Neutrophil (primary cell): ENCODE results near the gene PTPN23.

Source experiments
- H3K27ac ChIP-seq: fragments of 200-600 bp; sonication (generic); 2 replicates; pipeline ENCODE4 v1.5.1; 2016; ENCODE audit warnings: mild to moderate bottlenecking, moderate library complexity
- H3K27me3 ChIP-seq: fragments of 200-600 bp; sonication (generic); 2 replicates; pipeline ENCODE4 v1.6.0; 2016; ENCODE audit warnings: mild to moderate bottlenecking
- H3K36me3 ChIP-seq: fragments of 200-600 bp; sonication (generic); 2 replicates; pipeline ENCODE4 v1.5.1; 2017
- H3K4me1 ChIP-seq, 2 experiments: fragments of 200-600 bp in 1 of 2; sonication (generic) in 1 of 2; 1 replicate in 1 of 2; 2 replicates in 1 of 2; pipeline versions ENCODE4 v1.5.1 to v1.6.1; 2013 to 2016; ENCODE audit warnings: low read depth in 1 of 2, low read length in 1 of 2, mild to moderate bottlenecking in 1 of 2, moderate library complexity in 1 of 2; ENCODE audit not compliant: control insufficient read depth in 1 of 2, insufficient read depth in 1 of 2
- H3K4me3 ChIP-seq, 2 experiments: fragments of 200-600 bp in 1 of 2; sonication (generic) in 1 of 2; 1 replicate in 1 of 2; 2 replicates in 1 of 2; pipeline ENCODE4 v1.5.1; 2013 to 2016; ENCODE audit warnings: low read depth in 1 of 2, low read length in 1 of 2, mild to moderate bottlenecking in 1 of 2, moderate library complexity in 1 of 2
- H3K9me3 ChIP-seq: fragments of 200-600 bp; sonication (generic); 2 replicates; pipeline ENCODE4 v1.5.1; 2016
- TF ChIP-seq, protein P1 (sequence below): fragments of 200-600 bp; sonication (generic); IDR thresholded peaks from 2 replicates; pipeline ENCODE4 v1.5.1; 2016; ENCODE audit warnings: antibody characterized with exemption

The PTPN23 gene

DNA sequence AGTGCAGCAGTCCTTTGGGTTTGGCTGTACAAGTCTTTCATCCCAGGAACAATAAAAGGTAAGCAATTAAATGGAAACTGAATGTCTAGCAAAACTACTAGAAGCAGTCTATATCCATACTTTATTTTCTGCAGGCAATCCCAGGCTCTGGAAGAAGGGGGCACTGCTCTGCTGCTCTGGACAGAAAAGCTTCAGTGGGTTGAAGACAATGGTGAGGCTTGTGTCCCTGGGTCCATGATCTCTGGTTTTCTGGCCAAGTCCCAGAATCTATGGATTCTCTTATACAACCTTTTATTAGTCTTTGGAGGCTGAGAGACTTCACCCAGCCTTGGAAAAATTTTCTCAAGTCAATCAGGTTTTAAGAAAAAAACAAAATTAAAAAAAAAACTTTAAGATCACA is 59.3 kb downstream of the PTPN23 start:
- H3K36me3 ChIP-seq, result peaks cover 40% of the 10 kb centered on the region
- TF ChIP-seq, protein P1, sequence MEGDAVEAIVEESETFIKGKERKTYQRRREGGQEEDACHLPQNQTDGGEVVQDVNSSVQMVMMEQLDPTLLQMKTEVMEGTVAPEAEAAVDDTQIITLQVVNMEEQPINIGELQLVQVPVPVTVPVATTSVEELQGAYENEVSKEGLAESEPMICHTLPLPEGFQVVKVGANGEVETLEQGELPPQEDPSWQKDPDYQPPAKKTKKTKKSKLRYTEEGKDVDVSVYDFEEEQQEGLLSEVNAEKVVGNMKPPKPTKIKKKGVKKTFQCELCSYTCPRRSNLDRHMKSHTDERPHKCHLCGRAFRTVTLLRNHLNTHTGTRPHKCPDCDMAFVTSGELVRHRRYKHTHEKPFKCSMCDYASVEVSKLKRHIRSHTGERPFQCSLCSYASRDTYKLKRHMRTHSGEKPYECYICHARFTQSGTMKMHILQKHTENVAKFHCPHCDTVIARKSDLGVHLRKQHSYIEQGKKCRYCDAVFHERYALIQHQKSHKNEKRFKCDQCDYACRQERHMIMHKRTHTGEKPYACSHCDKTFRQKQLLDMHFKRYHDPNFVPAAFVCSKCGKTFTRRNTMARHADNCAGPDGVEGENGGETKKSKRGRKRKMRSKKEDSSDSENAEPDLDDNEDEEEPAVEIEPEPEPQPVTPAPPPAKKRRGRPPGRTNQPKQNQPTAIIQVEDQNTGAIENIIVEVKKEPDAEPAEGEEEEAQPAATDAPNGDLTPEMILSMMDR, result no peak
- no peaks in the 10 kb centered on the region for H3K27me3 ChIP-seq
- H3K27ac ChIP-seq, result no peak overlapping the region
- H3K4me1 ChIP-seq, result no peaks in the 10 kb centered on the region
- H3K9me3 ChIP-seq, result no peaks in the 10 kb centered on the region
- no peak overlapping the region for H3K4me3 ChIP-seq

DNA sequence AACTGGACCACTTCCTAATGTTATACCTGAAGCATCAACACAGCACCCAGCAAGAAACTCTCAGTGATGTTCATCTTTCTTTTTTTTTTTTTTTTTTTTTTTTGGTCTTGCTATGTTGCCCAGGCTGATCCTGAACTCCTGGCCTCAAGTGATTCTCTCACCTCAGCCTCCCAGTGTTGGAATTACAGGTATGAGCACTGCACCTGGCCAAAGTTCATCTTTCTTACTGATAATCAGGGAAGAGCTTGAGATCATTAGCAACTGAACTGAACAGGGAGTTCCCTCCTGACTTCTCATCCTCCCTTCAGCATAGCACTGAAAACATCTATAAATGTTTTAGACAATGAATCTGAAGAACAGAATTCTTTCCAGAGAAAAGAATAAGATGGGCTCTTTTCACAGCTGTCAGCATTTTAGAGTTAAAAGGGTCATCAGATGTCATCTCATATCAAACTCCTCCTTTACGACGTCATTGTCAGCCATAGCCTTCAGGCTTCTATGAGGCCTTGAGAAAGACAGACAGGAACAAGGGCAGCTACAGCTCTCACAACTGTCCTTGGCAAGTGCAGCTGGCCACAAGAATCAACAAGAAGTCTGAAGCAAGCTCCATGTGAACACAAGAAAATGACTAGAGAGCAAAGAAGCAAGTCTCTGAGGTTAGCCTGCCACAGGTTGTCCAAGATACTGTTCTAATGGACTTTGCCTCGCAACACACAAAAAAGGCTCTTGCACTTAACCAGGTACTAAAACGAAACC is 61.2 kb downstream of the PTPN23 start:
- H3K4me1 ChIP-seq, result no peaks in the 10 kb centered on the region
- H3K27me3 ChIP-seq, result no peaks in the 10 kb centered on the region
- H3K36me3 ChIP-seq, result peaks cover 39% of the 10 kb centered on the region
- no peak overlapping the region for H3K4me3 ChIP-seq
- no peak overlapping the region for H3K27ac ChIP-seq
- H3K9me3 ChIP-seq, result no peaks in the 10 kb centered on the region
- TF ChIP-seq, protein P1, result no peak

DNA sequence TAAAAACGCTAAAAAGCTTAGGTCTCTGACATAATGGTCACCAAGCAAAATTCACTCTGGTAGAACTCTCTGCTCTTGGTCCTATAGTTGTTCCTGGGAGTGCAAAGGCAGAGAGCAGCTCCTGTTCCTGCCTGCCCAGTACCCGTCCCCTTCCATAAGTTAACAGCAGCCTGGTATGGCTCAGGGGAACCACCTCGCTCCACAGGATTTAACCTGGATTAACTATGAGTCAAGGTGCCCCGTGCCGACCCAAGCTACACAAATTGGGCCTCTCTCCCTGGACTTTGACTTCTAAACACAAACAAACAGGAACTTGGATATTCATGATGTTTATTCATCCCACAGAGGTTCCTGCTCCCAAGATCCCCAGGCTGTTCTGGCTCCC is 62.8 kb downstream of the PTPN23 start:
- H3K27ac ChIP-seq, result no peak overlapping the region

DNA sequence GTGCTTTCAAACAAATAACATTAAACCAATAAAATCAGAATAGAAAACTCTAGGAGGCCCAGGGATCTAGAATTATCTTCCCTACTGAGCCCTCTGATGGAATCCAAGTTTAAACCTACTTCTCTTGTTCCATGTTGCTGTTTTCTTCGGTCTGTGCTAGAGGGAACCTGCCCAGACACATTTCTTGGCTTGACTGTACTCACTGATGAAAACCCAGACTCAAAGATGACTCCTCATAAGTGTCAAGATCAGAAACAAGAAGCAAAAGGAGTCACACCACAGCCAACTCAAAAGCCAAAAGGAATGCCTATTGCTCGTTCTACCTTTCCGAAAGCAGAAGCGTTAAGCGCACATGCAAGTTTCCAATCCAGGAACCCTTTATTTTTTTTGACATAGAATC is 63.3 kb downstream of the PTPN23 start:
- TF ChIP-seq, protein P1, result no peak
- no peak overlapping the region for H3K4me3 ChIP-seq
- H3K27ac ChIP-seq, result no peak overlapping the region

More for the DNA sequence above, 62.8 kb downstream of the PTPN23 start:
- H3K36me3 ChIP-seq, result peaks cover 28% of the 10 kb centered on the region
- H3K9me3 ChIP-seq, result no peaks in the 10 kb centered on the region
- H3K27me3 ChIP-seq, result no peaks in the 10 kb centered on the region
- TF ChIP-seq, protein P1, result no peak
- H3K4me3 ChIP-seq, result no peak overlapping the region
- no peaks in the 10 kb centered on the region for H3K4me1 ChIP-seq

DNA sequence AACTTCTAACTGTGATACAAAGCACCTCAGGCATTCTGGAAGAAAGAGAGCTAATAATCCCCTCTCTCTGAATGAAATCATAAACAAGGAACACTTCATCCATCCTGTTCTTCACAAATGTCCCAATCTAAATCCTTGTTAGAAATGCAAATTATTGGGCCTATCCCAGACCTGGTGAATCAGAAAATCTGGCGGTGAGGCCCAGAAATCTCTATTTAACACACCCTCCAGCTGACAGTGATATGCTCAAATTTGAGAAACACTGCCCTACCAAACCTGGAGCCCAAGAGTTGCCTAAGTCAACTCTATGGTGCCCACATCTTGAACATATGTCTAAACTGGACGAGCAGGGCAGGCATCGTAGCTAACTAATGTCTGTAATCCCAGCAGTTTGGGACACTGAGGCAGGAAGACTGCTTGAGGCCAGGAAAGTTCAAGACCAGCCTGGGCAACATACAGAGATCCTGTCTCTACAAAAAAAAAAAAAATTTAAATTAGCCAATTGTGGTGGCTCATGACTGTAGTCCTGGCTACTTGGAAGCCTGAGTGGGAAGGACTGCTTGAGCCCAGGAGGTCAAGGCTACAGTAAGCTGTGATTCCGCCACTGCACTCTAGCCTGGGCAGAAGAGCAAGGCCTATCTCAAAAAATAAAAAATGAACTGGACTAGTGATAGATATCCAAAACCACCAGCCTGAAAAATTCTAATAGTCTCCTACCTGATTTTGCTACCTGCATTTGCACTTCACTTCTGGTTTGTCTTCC is 71.8 kb downstream of the PTPN23 start:
- H3K36me3 ChIP-seq, result no peaks in the 10 kb centered on the region
- H3K4me1 ChIP-seq, result peaks cover 4 to 6% of the 10 kb centered on the region in 2 experiments
- TF ChIP-seq, protein P1, result no peak
- H3K9me3 ChIP-seq, result no peaks in the 10 kb centered on the region
- no peaks in the 10 kb centered on the region for H3K27me3 ChIP-seq
- H3K4me3 ChIP-seq, result no peak overlapping the region
- no peak overlapping the region for H3K27ac ChIP-seq

More for the DNA sequence above, 63.3 kb downstream of the PTPN23 start:
- H3K9me3 ChIP-seq, result no peaks in the 10 kb centered on the region
- H3K27me3 ChIP-seq, result no peaks in the 10 kb centered on the region
- peaks cover 23% of the 10 kb centered on the region for H3K36me3 ChIP-seq
- no peaks in the 10 kb centered on the region for H3K4me1 ChIP-seq
